ENCODE data around the gene DLAT.
"Not testable (repeated sequence)": the region's sequence is repeated elsewhere in the genome, so short reads cannot be mapped to it uniquely, and the experiment has no call there.

DLAT gene

DNA sequence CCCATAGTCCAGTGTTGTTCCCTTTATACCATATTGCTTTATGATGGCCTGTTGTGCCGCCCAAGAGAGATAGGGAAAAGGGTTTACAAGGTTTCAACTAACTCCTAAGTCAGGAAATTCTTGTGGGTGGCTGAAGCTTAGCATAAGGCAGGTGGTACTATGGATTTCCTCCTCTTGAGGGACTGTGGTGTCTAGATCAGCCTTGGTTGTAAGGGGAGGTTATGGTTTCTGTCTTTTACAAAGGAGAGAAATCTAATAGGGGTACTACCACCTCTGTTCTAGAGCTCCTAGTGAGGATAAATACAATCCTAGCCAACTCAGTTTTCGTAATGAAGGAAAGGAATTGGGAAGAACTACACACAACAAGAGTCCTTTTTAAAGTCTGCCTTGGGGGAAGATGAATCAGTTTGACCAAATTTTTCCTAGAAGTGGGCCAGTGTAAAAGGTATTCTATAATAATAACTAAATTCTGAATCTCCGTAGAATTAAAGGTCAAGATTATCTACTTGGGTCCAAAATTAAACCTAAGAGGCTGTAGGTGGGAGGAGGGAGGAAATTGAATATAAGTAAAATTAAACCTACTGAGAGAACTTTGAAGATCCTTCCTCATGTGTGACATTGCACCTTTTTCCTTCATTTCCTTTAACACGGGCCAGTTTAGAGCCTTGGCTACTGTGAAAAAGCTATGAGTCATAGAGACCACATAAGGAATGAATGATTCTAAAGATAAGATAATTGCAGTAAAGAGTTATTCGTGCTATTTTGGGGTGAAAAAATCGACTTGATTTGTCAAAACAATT lies 17.2 kb downstream of the DLAT start:
- Histone ChIP-seq H3K4me1 (ENCODE audit: control insufficient read depth in 5 of 5, insufficient read depth in 5 of 5, low read length in 5 of 5) (no peaks in the 10 kb centered on the region), H3K4me3 (ENCODE audit: low read depth in 1 of 5, low read length in 5 of 5) (no peak overlapping the region), H3K36me3 (ENCODE audit: control insufficient read depth in 5 of 5, insufficient read depth in 5 of 5, low read length in 5 of 5) (peaks cover 48 to 67% (median 57%) of the 10 kb centered on the region in 5 donors), H3K9me3 (ENCODE audit: control insufficient read depth in 5 of 5, low read length in 5 of 5) (no peaks in the 10 kb centered on the region), H3K9ac (ENCODE audit: low read length in 5 of 5) (peak overlapping the region in 2 of 5 donors; percentile 11 to 51), H3K27me3 (ENCODE audit: control insufficient read depth in 5 of 5, insufficient read depth in 4 of 5, low read length in 5 of 5) (no peaks in the 10 kb centered on the region), H3K27ac (ENCODE audit: low read depth, low read length) (peak overlapping the region; percentile 50)

DNA sequence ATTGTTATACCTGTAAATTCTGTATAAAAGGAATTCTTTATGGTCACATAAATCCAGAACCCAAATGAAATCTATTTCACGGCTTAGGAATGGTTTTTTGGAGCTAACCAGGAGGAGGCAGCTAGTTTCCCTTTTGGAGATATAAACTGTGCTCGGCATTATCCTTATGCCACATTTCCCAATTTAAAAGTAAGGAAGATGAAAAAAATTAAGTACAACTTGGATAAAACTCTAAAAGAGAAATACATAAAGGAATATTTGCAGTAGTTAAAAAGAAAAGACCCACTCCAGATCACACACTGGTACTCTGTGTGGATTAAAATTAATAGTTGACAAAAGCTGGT lies 17.7 kb downstream of the DLAT start:
- Histone ChIP-seq H3K36me3 (ENCODE audit: control insufficient read depth in 5 of 5, insufficient read depth in 5 of 5, low read length in 5 of 5) (peaks cover 42 to 61% (median 52%) of the 10 kb centered on the region in 5 donors), H3K4me3 (ENCODE audit: low read depth in 1 of 5, low read length in 5 of 5) (no peak overlapping the region), H3K9me3 (ENCODE audit: control insufficient read depth in 5 of 5, low read length in 5 of 5) (no peaks in the 10 kb centered on the region), H3K27ac (ENCODE audit: low read depth, low read length) (no peak overlapping the region), H3K9ac (ENCODE audit: low read length in 5 of 5) (peak overlapping the region in 1 of 5 donors; percentile 51), H3K4me1 (ENCODE audit: control insufficient read depth in 5 of 5, insufficient read depth in 5 of 5, low read length in 5 of 5) (no peaks in the 10 kb centered on the region), H3K27me3 (ENCODE audit: control insufficient read depth in 5 of 5, insufficient read depth in 4 of 5, low read length in 5 of 5) (no peaks in the 10 kb centered on the region)

DNA sequence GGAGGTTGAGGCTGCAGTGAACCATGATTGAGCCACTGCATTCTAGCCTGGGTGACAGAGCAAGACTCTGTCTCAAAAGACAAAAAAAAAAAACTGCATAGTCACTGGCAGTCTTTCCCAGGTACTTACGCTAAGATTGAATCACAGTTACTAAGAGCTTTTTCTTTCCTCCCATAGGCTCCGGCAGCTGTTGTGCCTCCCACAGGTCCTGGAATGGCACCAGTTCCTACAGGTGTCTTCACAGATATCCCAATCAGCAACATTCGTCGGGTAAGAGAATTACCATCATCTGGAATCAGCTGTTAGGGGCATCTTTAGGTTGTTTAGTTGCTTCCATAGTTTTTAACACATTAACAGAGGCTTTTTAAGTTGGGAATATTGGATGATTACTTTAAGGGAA lies 19.8 kb downstream of the DLAT start:
- no peak overlapping the region for H3K4me3 ChIP-seq (ENCODE audit: low read depth in 1 of 5, low read length in 5 of 5)
- H3K9me3 ChIP-seq (ENCODE audit: control insufficient read depth in 5 of 5, low read length in 5 of 5), result no peaks in the 10 kb centered on the region
- no peaks in the 10 kb centered on the region for H3K27me3 ChIP-seq (ENCODE audit: control insufficient read depth in 5 of 5, insufficient read depth in 4 of 5, low read length in 5 of 5)
- H3K9ac ChIP-seq (ENCODE audit: low read length in 5 of 5), result no peak overlapping the region
- no peak overlapping the region for H3K27ac ChIP-seq (ENCODE audit: low read depth, low read length)
- H3K4me1 ChIP-seq (ENCODE audit: control insufficient read depth in 5 of 5, insufficient read depth in 5 of 5, low read length in 5 of 5), result no peaks in the 10 kb centered on the region
- peaks cover 33 to 54% (median 43%) of the 10 kb centered on the region in 5 donors for H3K36me3 ChIP-seq (ENCODE audit: control insufficient read depth in 5 of 5, insufficient read depth in 5 of 5, low read length in 5 of 5)

DNA sequence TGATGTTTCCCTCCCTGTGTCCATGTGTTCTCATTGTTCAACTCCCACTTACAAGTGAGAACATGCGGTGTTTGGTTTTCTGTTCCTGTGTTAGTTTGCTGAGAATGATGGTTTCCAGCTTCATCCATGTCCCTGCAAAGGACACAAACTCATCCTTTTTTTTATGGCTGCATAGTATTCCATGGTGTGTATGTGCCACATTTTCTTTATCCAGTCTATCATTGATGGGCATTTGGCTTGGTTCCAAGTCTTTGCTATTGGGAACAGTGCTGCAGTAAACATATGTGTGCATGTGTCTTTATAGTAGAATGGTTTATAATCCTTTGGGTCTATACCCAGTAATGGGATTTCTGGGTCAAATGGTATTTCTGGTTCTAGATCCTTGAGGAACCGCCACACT lies 21.4 kb downstream of the DLAT start:
- H3K9me3 ChIP-seq (ENCODE audit: control insufficient read depth in 5 of 5, low read length in 5 of 5); H3K4me1 ChIP-seq (ENCODE audit: control insufficient read depth in 5 of 5, insufficient read depth in 5 of 5, low read length in 5 of 5); H3K27ac ChIP-seq (ENCODE audit: low read depth, low read length); H3K4me3 ChIP-seq (ENCODE audit: low read depth in 1 of 5, low read length in 5 of 5); H3K9ac ChIP-seq (ENCODE audit: low read length in 5 of 5); H3K27me3 ChIP-seq (ENCODE audit: control insufficient read depth in 5 of 5, insufficient read depth in 4 of 5, low read length in 5 of 5): not testable (repeated sequence)
- peaks cover 30 to 60% (median 42%) of the 10 kb centered on the region in 5 donors for H3K36me3 ChIP-seq (ENCODE audit: control insufficient read depth in 5 of 5, insufficient read depth in 5 of 5, low read length in 5 of 5)

DNA sequence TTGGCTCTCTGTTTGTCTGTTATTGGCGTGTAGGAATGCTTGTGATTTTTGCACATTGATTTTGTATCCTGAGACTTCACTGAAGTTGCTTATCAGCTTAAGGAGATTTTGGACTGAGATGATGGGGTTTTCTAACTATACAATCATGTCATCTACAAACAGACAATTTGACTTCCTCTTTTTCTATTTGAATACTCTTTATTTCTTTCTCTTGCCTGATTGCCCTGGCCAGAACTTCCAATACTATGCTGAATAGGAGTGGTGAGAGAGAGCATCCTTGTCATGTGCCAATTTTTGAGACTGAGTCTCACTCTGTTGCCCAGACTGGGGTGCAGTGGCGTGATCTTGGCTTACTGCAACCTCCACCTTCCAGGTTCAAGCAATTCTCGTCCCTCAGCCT lies 23.0 kb downstream of the DLAT start:
- not testable (repeated sequence) for H3K4me3 ChIP-seq (ENCODE audit: low read depth in 1 of 5, low read length in 5 of 5); H3K4me1 ChIP-seq (ENCODE audit: control insufficient read depth in 5 of 5, insufficient read depth in 5 of 5, low read length in 5 of 5); H3K9ac ChIP-seq (ENCODE audit: low read length in 5 of 5); H3K9me3 ChIP-seq (ENCODE audit: control insufficient read depth in 5 of 5, low read length in 5 of 5); H3K27me3 ChIP-seq (ENCODE audit: control insufficient read depth in 5 of 5, insufficient read depth in 4 of 5, low read length in 5 of 5); H3K27ac ChIP-seq (ENCODE audit: low read depth, low read length)
- peaks cover 32 to 64% (median 48%) of the 10 kb centered on the region in 5 donors for H3K36me3 ChIP-seq (ENCODE audit: control insufficient read depth in 5 of 5, insufficient read depth in 5 of 5, low read length in 5 of 5)

DNA sequence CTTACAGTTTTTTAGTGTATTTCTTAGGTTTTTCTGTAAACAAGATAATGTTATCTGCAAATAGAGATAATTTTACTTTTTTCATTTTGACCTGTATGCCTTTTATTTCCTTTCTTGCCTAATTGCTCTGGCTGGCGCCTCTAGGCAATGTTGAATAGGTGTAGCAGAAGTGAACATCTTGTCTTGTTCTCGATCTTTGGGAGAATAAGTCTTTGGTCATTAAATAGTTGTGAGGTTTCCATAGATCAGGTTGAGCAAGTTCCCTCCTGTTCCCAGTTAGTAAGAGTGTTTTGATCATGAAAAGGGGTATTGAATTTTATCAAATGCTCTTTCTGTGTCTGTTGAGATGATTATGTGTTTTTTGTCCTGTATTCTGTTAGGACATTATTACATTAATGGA lies 24.6 kb downstream of the DLAT start:
- H3K36me3 ChIP-seq (ENCODE audit: control insufficient read depth in 5 of 5, insufficient read depth in 5 of 5, low read length in 5 of 5), result peaks cover 34 to 63% (median 51%) of the 10 kb centered on the region in 5 donors
- H3K9ac ChIP-seq (ENCODE audit: low read length in 5 of 5), result no peak overlapping the region
- no peaks in the 10 kb centered on the region for H3K27me3 ChIP-seq (ENCODE audit: control insufficient read depth in 5 of 5, insufficient read depth in 4 of 5, low read length in 5 of 5)
- no peaks in the 10 kb centered on the region for H3K4me1 ChIP-seq (ENCODE audit: control insufficient read depth in 5 of 5, insufficient read depth in 5 of 5, low read length in 5 of 5)
- H3K9me3 ChIP-seq (ENCODE audit: control insufficient read depth in 5 of 5, low read length in 5 of 5), result no peaks in the 10 kb centered on the region
- no peak overlapping the region for H3K4me3 ChIP-seq (ENCODE audit: low read depth in 1 of 5, low read length in 5 of 5)
- peak overlapping the region; percentile 21 for H3K27ac ChIP-seq (ENCODE audit: low read depth, low read length)

DNA sequence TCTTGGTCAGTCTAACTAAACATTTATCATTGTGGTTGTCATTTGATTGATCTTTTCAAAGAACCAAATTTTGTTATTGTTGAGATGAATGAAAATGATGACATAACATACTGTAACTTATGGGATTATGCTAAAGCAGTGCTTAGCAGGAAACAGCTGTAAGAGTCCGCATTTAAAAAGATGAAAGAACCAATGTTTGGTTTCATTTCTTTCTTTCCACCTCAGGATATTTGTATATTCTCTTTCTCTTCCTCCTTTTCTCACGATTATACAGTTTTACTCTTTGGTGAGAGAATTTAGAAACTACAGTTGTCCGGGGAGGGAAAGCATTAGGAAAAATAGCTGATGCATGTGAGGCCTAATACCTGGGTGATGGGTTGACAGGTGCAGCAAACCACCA lies 25.5 kb downstream of the DLAT start:
- Histone ChIP-seq H3K4me3 (ENCODE audit: low read depth in 1 of 5, low read length in 5 of 5) (no peak overlapping the region), H3K36me3 (ENCODE audit: control insufficient read depth in 5 of 5, insufficient read depth in 5 of 5, low read length in 5 of 5) (peaks cover 29 to 56% (median 46%) of the 10 kb centered on the region in 5 donors), H3K27ac (ENCODE audit: low read depth, low read length) (no peak overlapping the region), H3K9ac (ENCODE audit: low read length in 5 of 5) (no peak overlapping the region), H3K4me1 (ENCODE audit: control insufficient read depth in 5 of 5, insufficient read depth in 5 of 5, low read length in 5 of 5) (no peaks in the 10 kb centered on the region), H3K9me3 (ENCODE audit: control insufficient read depth in 5 of 5, low read length in 5 of 5) (no peaks in the 10 kb centered on the region), H3K27me3 (ENCODE audit: control insufficient read depth in 5 of 5, insufficient read depth in 4 of 5, low read length in 5 of 5) (no peaks in the 10 kb centered on the region)

DNA sequence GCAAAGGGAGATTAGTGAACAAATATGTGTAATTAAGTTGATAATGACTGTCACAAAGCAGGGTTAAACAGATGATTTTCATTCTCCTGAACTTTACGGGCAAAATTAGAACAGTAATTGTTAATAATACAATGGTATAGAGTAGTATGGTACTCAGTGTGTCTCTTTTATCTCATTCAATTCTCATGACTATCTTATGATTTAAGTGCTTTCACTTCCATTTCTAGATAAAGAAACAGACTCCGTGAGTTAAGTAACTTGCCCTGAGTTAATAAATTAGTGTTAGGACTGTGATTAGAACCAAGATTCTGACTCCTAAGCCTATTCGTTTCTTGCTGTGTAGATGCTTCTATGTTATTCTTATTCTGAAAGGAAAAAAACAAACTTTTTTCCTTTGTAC lies 26.6 kb downstream of the DLAT start:
- Histone ChIP-seq H3K4me1 (ENCODE audit: control insufficient read depth in 5 of 5, insufficient read depth in 5 of 5, low read length in 5 of 5) (no peaks in the 10 kb centered on the region), H3K9ac (ENCODE audit: low read length in 5 of 5) (no peak overlapping the region), H3K4me3 (ENCODE audit: low read depth in 1 of 5, low read length in 5 of 5) (no peak overlapping the region), H3K27me3 (ENCODE audit: control insufficient read depth in 5 of 5, insufficient read depth in 4 of 5, low read length in 5 of 5) (no peaks in the 10 kb centered on the region), H3K27ac (ENCODE audit: low read depth, low read length) (no peak overlapping the region), H3K9me3 (ENCODE audit: control insufficient read depth in 5 of 5, low read length in 5 of 5) (no peaks in the 10 kb centered on the region), H3K36me3 (ENCODE audit: control insufficient read depth in 5 of 5, insufficient read depth in 5 of 5, low read length in 5 of 5) (peaks cover 29 to 58% (median 42%) of the 10 kb centered on the region in 5 donors)

DNA sequence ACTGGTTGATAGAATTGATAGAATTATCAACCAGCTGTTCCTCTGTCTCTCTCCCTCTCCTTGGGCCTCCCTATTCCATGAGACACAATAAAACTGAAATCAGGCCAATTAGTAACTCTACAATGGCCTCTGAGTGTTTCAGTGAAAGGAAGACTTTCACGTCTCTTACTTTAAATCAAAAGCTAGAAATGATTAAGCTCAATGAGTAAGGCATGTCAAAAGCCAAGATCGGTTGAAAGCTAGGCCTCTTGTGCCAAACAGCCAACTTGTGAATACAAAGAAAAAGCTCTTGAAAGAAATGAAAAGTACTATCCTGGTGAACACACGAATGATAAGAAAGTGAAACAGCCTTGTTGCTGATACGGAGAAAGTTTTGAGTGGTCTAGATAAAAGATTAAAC lies 32.0 kb downstream of the DLAT start:
- Histone ChIP-seq H3K27ac (ENCODE audit: low read depth, low read length) (no peak overlapping the region), H3K27me3 (ENCODE audit: control insufficient read depth in 5 of 5, insufficient read depth in 4 of 5, low read length in 5 of 5) (no peaks in the 10 kb centered on the region), H3K9ac (ENCODE audit: low read length in 5 of 5) (no peak overlapping the region), H3K9me3 (ENCODE audit: control insufficient read depth in 5 of 5, low read length in 5 of 5) (no peaks in the 10 kb centered on the region), H3K4me3 (ENCODE audit: low read depth in 1 of 5, low read length in 5 of 5) (no peak overlapping the region), H3K36me3 (ENCODE audit: control insufficient read depth in 5 of 5, insufficient read depth in 5 of 5, low read length in 5 of 5) (peaks cover 36 to 77% (median 65%) of the 10 kb centered on the region in 5 donors), H3K4me1 (ENCODE audit: control insufficient read depth in 5 of 5, insufficient read depth in 5 of 5, low read length in 5 of 5) (no peaks in the 10 kb centered on the region)

DNA sequence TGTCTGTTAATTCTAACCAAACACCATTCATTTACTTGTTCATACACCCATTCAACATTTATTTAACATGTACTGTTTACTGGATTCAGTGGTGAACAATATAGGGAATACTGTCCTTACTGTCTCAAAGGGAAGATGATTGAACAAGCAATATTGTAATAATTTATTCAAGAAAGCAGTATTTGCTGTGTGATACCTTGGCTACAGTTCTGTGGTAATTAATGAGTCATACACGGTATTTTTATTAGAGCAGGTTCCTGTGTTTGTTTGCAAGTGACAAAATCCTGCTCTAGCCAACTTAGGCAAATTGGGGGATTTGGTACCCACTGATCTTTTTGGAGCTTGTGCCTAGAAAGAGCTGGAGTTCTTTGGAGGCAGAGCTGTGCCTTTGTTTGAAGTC lies 32.9 kb downstream of the DLAT start:
- H3K27ac ChIP-seq (ENCODE audit: low read depth, low read length), result no peak overlapping the region
- H3K36me3 ChIP-seq (ENCODE audit: control insufficient read depth in 5 of 5, insufficient read depth in 5 of 5, low read length in 5 of 5), result peaks cover 37 to 76% (median 64%) of the 10 kb centered on the region in 5 donors
- H3K27me3 ChIP-seq (ENCODE audit: control insufficient read depth in 5 of 5, insufficient read depth in 4 of 5, low read length in 5 of 5), result no peaks in the 10 kb centered on the region
- H3K4me3 ChIP-seq (ENCODE audit: low read depth in 1 of 5, low read length in 5 of 5), result no peak overlapping the region
- H3K4me1 ChIP-seq (ENCODE audit: control insufficient read depth in 5 of 5, insufficient read depth in 5 of 5, low read length in 5 of 5), result no peaks in the 10 kb centered on the region
- no peaks in the 10 kb centered on the region for H3K9me3 ChIP-seq (ENCODE audit: control insufficient read depth in 5 of 5, low read length in 5 of 5)
- no peak overlapping the region for H3K9ac ChIP-seq (ENCODE audit: low read length in 5 of 5)

All from subcutaneous abdominal adipose tissue (tissue), 5 donors.